PFSK-1 (cell line): ENCODE results near the gene TPK1.

Source experiments
- FOXP2 ChIP-seq: optimal IDR thresholded peaks from 2 replicates; pipeline ENCODE3; 2011; ENCODE audit warnings: borderline replicate concordance, control low read depth, inconsistent platforms; ENCODE audit not compliant: insufficient read depth; ENCODE audit errors: extremely low read length, extremely low read depth
- POLR2AphosphoS5 ChIP-seq: IDR thresholded peaks from 2 replicates; pipeline ENCODE4 v1.6.1; 2012; ENCODE audit warnings: low read depth, mild to moderate bottlenecking, control low read depth, low read length, moderate library complexity
- REST ChIP-seq, 2 experiments: IDR thresholded peaks; 2 replicates each; pipeline versions ENCODE4 v1.6.1 to v1.8.0; 2011 to 2012; ENCODE audit warnings: low read depth in 2 of 2, low read length in 2 of 2, control low read depth in 1 of 2, inconsistent platforms in 1 of 2, mild to moderate bottlenecking in 1 of 2, moderate library complexity in 1 of 2; ENCODE audit not compliant: insufficient read depth in 1 of 2
- SIN3A ChIP-seq: IDR thresholded peaks from 2 replicates; pipeline ENCODE4 v1.6.1; 2012; ENCODE audit warnings: mild to moderate bottlenecking, low read length, moderate library complexity, borderline replicate concordance; ENCODE audit not compliant: insufficient read depth
- TAF1 ChIP-seq: IDR thresholded peaks from 2 replicates; pipeline ENCODE4 v1.6.1; 2012; ENCODE audit warnings: low read length, control low read depth, borderline replicate concordance; ENCODE audit not compliant: insufficient read depth

GRCh38 chr7:144820552-144820951, 15.3 kb downstream of the TPK1 start:
- TF ChIP-seq POLR2AphosphoS5 (no peak), REST (IDR thresholded peaks at IDR 0.05; ENCODE audit: insufficient read depth in 1 of 2, low read depth in 2 of 2, low read length in 2 of 2) (no peak), SIN3A (no peak), TAF1 (no peak), FOXP2 (no peak)
